ENCODE measurements around the gene OPRM1.
"Not testable (repeated sequence)": the region's sequence is repeated elsewhere in the genome, so short reads cannot be mapped to it uniquely, and the experiment has no call there.

The OPRM1 gene

GRCh38 chr6:154209555-154209954, 170.5 kb downstream of the OPRM1 start:
- DNase-seq: no peak

- no peak for DNase-seq
These were observed 171.6 kb downstream of the OPRM1 start for GRCh38 chr6:154210678-154211077.

GRCh38 chr6:154213782-154214181, 174.7 kb downstream of the OPRM1 start:
- no peak for DNase-seq

- DNase-seq: no peak
These were observed 179.3 kb downstream of the OPRM1 start for GRCh38 chr6:154218301-154218700.

- no peak for DNase-seq
These were observed 179.7 kb downstream of the OPRM1 start for GRCh38 chr6:154218787-154219186.

- no peak for DNase-seq
These were observed 180.2 kb downstream of the OPRM1 start for GRCh38 chr6:154219250-154219649.

- DNase-seq: no peak
These were observed 183.7 kb downstream of the OPRM1 start for GRCh38 chr6:154222716-154223115.

GRCh38 chr6:154223296-154223695, 184.3 kb downstream of the OPRM1 start:
- DNase-seq: no peak

GRCh38 chr6:154226461-154226860, 187.4 kb downstream of the OPRM1 start:
- DNase-seq: no peak

- no peak for DNase-seq
These were observed 189.0 kb downstream of the OPRM1 start for GRCh38 chr6:154227862-154228520.

- DNase-seq: no peak
These were observed 189.5 kb downstream of the OPRM1 start for GRCh38 chr6:154228521-154228905.

- no peak for DNase-seq
These were observed 190.7 kb downstream of the OPRM1 start for GRCh38 chr6:154229786-154230185.

GRCh38 chr6:154230393-154230792, 191.4 kb downstream of the OPRM1 start:
- no peak for DNase-seq

- no peak for DNase-seq
These were observed 192.0 kb downstream of the OPRM1 start for GRCh38 chr6:154230910-154231595.

- DNase-seq: no peak
These were observed 193.2 kb downstream of the OPRM1 start for GRCh38 chr6:154232013-154232910.

GRCh38 chr6:154233383-154233782, 194.3 kb downstream of the OPRM1 start:
- no peak for DNase-seq

- no peak for DNase-seq
These were observed 195.2 kb downstream of the OPRM1 start for GRCh38 chr6:154234019-154234772.

GRCh38 chr6:154236646-154237301, 197.7 kb downstream of the OPRM1 start:
- no peak for DNase-seq

GRCh38 chr6:154238831-154239230, 199.8 kb downstream of the OPRM1 start:
- DNase-seq: no peak

GRCh38 chr6:154239392-154239791, 200.4 kb downstream of the OPRM1 start:
- no peak for DNase-seq

GRCh38 chr6:154241061-154241460, 202.0 kb downstream of the OPRM1 start:
- not testable (repeated sequence) for DNase-seq

GRCh38 chr6:154241581-154241980, 202.5 kb downstream of the OPRM1 start:
- DNase-seq: no peak

Data from NCI-H1417 treated with DMSO at 0.1 percent for 48 hours (cell line).